RKO (cell line): ENCODE results near the gene RPL38.

Experiments used
- DNase-seq: peaks from one replicate; pipeline ENCODE4 v3.0.0-alpha.2; 2016; ENCODE audit warnings: low spot score

The RPL38 gene

GRCh38 chr17:74211141-74211911 is 7.8 kb downstream of the RPL38 start:
- DNase-seq: no peak

- no peak for DNase-seq
Observed at GRCh38 chr17:74211912-74212208, 8.4 kb downstream of the RPL38 start.

GRCh38 chr17:74212209-74212912 is 8.9 kb downstream of the RPL38 start:
- DNase-seq: no peak

GRCh38 chr17:74212913-74213791 is 9.7 kb downstream of the RPL38 start, which contains the start of gene TTYH2:
TTYH2 (plus strand) TSS chr17:74213571; CDS start chr17:74213588, 17 bp downstream.
- DNase-seq: peak; percentile 89

GRCh38 chr17:74213861-74214391 is 10.4 kb downstream of the RPL38 start:
- DNase-seq: no peak

GRCh38 chr17:74214484-74215341 is 11.2 kb downstream of the RPL38 start:
- DNase-seq: no peak

- DNase-seq: no peak
Observed at GRCh38 chr17:74215342-74215727, 11.9 kb downstream of the RPL38 start.

- no peak for DNase-seq
Observed at GRCh38 chr17:74216505-74216904, 13.0 kb downstream of the RPL38 start.

GRCh38 chr17:74217037-74217730 is 13.7 kb downstream of the RPL38 start:
- DNase-seq: no peak

GRCh38 chr17:74217888-74218287 is 14.4 kb downstream of the RPL38 start:
- no peak for DNase-seq

- no peak for DNase-seq
Observed at GRCh38 chr17:74218436-74218835, 15.0 kb downstream of the RPL38 start.

GRCh38 chr17:74219576-74220133 is 16.2 kb downstream of the RPL38 start:
- DNase-seq: no peak

GRCh38 chr17:74220219-74220618 is 16.7 kb downstream of the RPL38 start:
- DNase-seq: no peak

GRCh38 chr17:74220946-74221818 is 17.7 kb downstream of the RPL38 start:
- DNase-seq: no peak

GRCh38 chr17:74222399-74222798 is 18.9 kb downstream of the RPL38 start:
- no peak for DNase-seq

GRCh38 chr17:74223901-74224300 is 20.4 kb downstream of the RPL38 start:
- no peak for DNase-seq

- DNase-seq: no peak
Observed at GRCh38 chr17:74224959-74225725, 21.7 kb downstream of the RPL38 start.

- no peak for DNase-seq
Observed at GRCh38 chr17:74226252-74226651, 22.8 kb downstream of the RPL38 start.
